Liver (tissue), 9 donors: Measurements from ENCODE around the gene GBE1. TPM values are rescaled to one million over a fixed set of nuclear protein-coding genes. Genes with fewer than 3 reads are reported as not detected.

Experiments
- DNase-seq: peaks from one replicate; pipeline ENCODE4 v3.0.0-alpha.2; 2017; ENCODE audit warnings: low spot score
- H3K27ac ChIP-seq, 2 donors: one replicate each; pipeline ENCODE4 v1.7.0; 2013; ENCODE audit warnings: inconsistent platforms in 2 of 2, low read length in 2 of 2, control low read depth in 1 of 2, low read depth in 1 of 2, mild to moderate bottlenecking in 1 of 2
- H3K27me3 ChIP-seq, 4 donors: one replicate each; pipeline versions ENCODE4 v1.6.1 to v1.7.0; 2013; ENCODE audit warnings: low read length in 3 of 4, inconsistent platforms in 1 of 4, mild to moderate bottlenecking in 1 of 4, moderate library complexity in 1 of 4; ENCODE audit not compliant: control insufficient read depth in 4 of 4, insufficient read depth in 4 of 4
- H3K36me3 ChIP-seq, 4 donors: one replicate each; pipeline versions ENCODE4 v1.6.1 to v1.7.0; 2013; ENCODE audit warnings: low read length in 3 of 4, mild to moderate bottlenecking in 3 of 4, low read depth in 1 of 4, moderate library complexity in 1 of 4; ENCODE audit not compliant: control insufficient read depth in 4 of 4, insufficient read depth in 3 of 4
- H3K4me1 ChIP-seq, 4 donors: one replicate each; pipeline versions ENCODE4 v1.6.1 to v1.7.0; 2013; ENCODE audit warnings: low read length in 3 of 4, mild to moderate bottlenecking in 3 of 4, moderate library complexity in 1 of 4; ENCODE audit not compliant: control insufficient read depth in 4 of 4, insufficient read depth in 4 of 4
- H3K4me3 ChIP-seq, 3 donors: one replicate each; pipeline versions ENCODE4 v1.6.1 to v1.7.0; 2013; ENCODE audit warnings: low read length in 3 of 3, control low read depth in 1 of 3, low read depth in 1 of 3, mild to moderate bottlenecking in 1 of 3
- H3K9ac ChIP-seq, 2 donors: one replicate each; pipeline ENCODE4 v1.7.0; 2013; ENCODE audit warnings: low read length in 2 of 2, mild to moderate bottlenecking in 2 of 2, moderate library complexity in 2 of 2, control low read depth in 1 of 2, low read depth in 1 of 2
- H3K9me3 ChIP-seq, 4 donors: one replicate each; pipeline versions ENCODE4 v1.6.1 to v1.7.0; 2013; ENCODE audit warnings: low read length in 3 of 4; ENCODE audit not compliant: control insufficient read depth in 4 of 4
- ATF3 ChIP-seq: IDR thresholded peaks from 2 replicates; pipeline ENCODE4 v1.6.1; 2016; ENCODE audit warnings: antibody characterized with exemption
- CTCF ChIP-seq: fragments of 150-350 bp; IDR thresholded peaks from 2 replicates; pipeline ENCODE4 v1.5.1; 2017; ENCODE audit warnings: improper control_type of control experiment, low read depth, low read length; ENCODE audit not compliant: missing input control
- EGR1 ChIP-seq, 2 donors: IDR thresholded peaks; 2 replicates each; pipeline ENCODE4 v1.6.1; 2016 to 2018; ENCODE audit warnings: antibody characterized with exemption in 2 of 2, low read depth in 2 of 2
- FOXA1 ChIP-seq: IDR thresholded peaks from 2 replicates; pipeline ENCODE4 v1.6.1; 2016; ENCODE audit warnings: antibody characterized with exemption
- FOXA2 ChIP-seq: IDR thresholded peaks from 2 replicates; pipeline ENCODE4 v1.6.1; 2016; ENCODE audit warnings: antibody characterized with exemption
- GABPA ChIP-seq, 2 donors: IDR thresholded peaks in 1 of 2; conservative IDR thresholded peaks in 1 of 2; 2 replicates each; pipeline ENCODE4 v1.6.1; 2016; ENCODE audit warnings: antibody characterized with exemption in 2 of 2, mild to moderate bottlenecking in 1 of 2, moderate library complexity in 1 of 2
- HNF4A ChIP-seq, 2 donors: conservative IDR thresholded peaks; 2 replicates each; pipeline ENCODE4 v1.6.1; 2016; ENCODE audit warnings: antibody characterized with exemption in 2 of 2, mild to moderate bottlenecking in 2 of 2
- HNF4G ChIP-seq: IDR thresholded peaks from 2 replicates; pipeline ENCODE4 v1.6.1; 2016; ENCODE audit warnings: antibody characterized with exemption
- JUND ChIP-seq, 2 donors: IDR thresholded peaks; 2 replicates each; pipeline ENCODE4 v1.6.1; 2016; ENCODE audit warnings: antibody characterized with exemption in 2 of 2
- NR2F2 ChIP-seq: IDR thresholded peaks from 2 replicates; pipeline ENCODE4 v1.6.1; 2016; ENCODE audit warnings: antibody characterized with exemption
- RAD21 ChIP-seq, 2 donors: IDR thresholded peaks; 2 replicates each; pipeline ENCODE4 v1.6.1; 2016; ENCODE audit warnings: antibody characterized with exemption in 2 of 2, mild to moderate bottlenecking in 2 of 2
- RXRA ChIP-seq, 2 donors: IDR thresholded peaks; 2 replicates each; pipeline ENCODE4 v1.6.1; 2017 to 2018; ENCODE audit warnings: antibody characterized with exemption in 2 of 2, mild to moderate bottlenecking in 1 of 2
- SP1 ChIP-seq: IDR thresholded peaks from 2 replicates; pipeline ENCODE4 v1.6.1; 2018; ENCODE audit warnings: antibody characterized with exemption, mild to moderate bottlenecking
- TAF1 ChIP-seq: conservative IDR thresholded peaks from 2 replicates; pipeline ENCODE4 v1.6.1; 2016; ENCODE audit warnings: antibody characterized with exemption, mild to moderate bottlenecking
- YY1 ChIP-seq: IDR thresholded peaks from 2 replicates; pipeline ENCODE4 v1.6.1; 2016; ENCODE audit warnings: antibody characterized with exemption, mild to moderate bottlenecking
- ZBTB33 ChIP-seq: IDR thresholded peaks from 2 replicates; pipeline ENCODE4 v1.6.1; 2016; ENCODE audit warnings: antibody characterized with exemption
- WGBS: extraction: QIAGEN DNeasy Blood & Tissue Kit; methylation state at CpG from one replicate; pipeline ENCODE4 v1.1.7; 2013; 5-methylcytosine and 5-hydroxymethylcytosine counted together
- polyA plus RNA-seq, 2 donors: library from polyadenylated mRNA; stranded (reverse) in 1 of 2; unstranded in 1 of 2; fragments of 200-250 nt in 1 of 2; fragments of >200 nt in 1 of 2; fragmentation: Nextera tagmentation in 1 of 2; extraction: Ambion mirVana in 1 of 2; gene quantifications; one replicate each; pipeline versions ENCODE4 v1.2.1 to v1.2.3, GENCODE V29; 2013 to 2015
- total RNA-seq, 2 donors: library from RNA; depleted of rRNA; stranded (reverse); fragments of >200 nt; gene quantifications; one replicate each; pipeline ENCODE4 v1.2.3, GENCODE V29; 2014
- TF ChIP-seq, protein P1 (sequence below): IDR thresholded peaks from 2 replicates; pipeline ENCODE4 v1.6.1; 2016; ENCODE audit warnings: antibody characterized with exemption
- TF ChIP-seq, protein P2 (sequence below): IDR thresholded peaks from 2 replicates; pipeline ENCODE4 v1.6.1; 2016; ENCODE audit warnings: antibody characterized with exemption, mild to moderate bottlenecking
- donor health status: healthy.
- donor health status: healthy.
- donor health status: healthy.
- donor health status: healthy.
- donor health status: healthy.

GBE1 gene
- total and polyA plus RNA-seq, 4 donors, result 22.5 to 95.6 (median 25.8) TPM

DNA sequence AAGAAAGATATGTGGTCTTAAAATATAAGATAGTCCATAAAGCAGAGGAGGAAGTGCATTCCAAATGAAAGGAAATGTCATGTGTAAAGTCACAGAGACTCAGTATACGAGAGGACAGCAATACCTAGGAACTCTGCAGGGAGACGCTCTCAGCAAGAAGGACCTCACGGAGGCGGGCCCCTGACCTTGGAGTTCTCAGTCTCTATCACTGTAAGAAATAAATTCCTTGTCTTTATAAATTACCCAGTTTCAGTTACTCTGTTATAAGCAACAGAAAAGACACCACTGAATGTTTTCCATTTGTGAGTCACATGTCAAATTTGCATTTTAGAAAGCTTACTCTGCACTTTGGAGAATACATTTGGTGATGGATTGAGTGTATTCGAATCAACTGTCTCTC is 140.6 kb downstream of the GBE1 start:
- no peak overlapping the region for H3K9ac ChIP-seq
- H3K9me3 ChIP-seq, result no peaks in the 10 kb centered on the region
- H3K36me3 ChIP-seq, result peaks cover 0 to 4% (median 0%) of the 10 kb centered on the region in 4 donors
- TF ChIP-seq CTCF, result no peak
- no peak for TF ChIP-seq HNF4G
- no peak for TF ChIP-seq GABPA (IDR thresholded peaks at IDR 0.05 in 1 of 2, conservative IDR thresholded peaks at IDR 0.05 in 1 of 2)
- no peak for TF ChIP-seq RAD21 (IDR thresholded peaks at IDR 0.05)
- no peak for TF ChIP-seq TAF1
- TF ChIP-seq NR2F2, result no peak
- no peak for TF ChIP-seq YY1
- no peak for TF ChIP-seq JUND (IDR thresholded peaks at IDR 0.05)
- TF ChIP-seq, protein P1, sequence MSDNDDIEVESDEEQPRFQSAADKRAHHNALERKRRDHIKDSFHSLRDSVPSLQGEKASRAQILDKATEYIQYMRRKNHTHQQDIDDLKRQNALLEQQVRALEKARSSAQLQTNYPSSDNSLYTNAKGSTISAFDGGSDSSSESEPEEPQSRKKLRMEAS, result no peak
- no peak for TF ChIP-seq FOXA2
- TF ChIP-seq, protein P2, sequence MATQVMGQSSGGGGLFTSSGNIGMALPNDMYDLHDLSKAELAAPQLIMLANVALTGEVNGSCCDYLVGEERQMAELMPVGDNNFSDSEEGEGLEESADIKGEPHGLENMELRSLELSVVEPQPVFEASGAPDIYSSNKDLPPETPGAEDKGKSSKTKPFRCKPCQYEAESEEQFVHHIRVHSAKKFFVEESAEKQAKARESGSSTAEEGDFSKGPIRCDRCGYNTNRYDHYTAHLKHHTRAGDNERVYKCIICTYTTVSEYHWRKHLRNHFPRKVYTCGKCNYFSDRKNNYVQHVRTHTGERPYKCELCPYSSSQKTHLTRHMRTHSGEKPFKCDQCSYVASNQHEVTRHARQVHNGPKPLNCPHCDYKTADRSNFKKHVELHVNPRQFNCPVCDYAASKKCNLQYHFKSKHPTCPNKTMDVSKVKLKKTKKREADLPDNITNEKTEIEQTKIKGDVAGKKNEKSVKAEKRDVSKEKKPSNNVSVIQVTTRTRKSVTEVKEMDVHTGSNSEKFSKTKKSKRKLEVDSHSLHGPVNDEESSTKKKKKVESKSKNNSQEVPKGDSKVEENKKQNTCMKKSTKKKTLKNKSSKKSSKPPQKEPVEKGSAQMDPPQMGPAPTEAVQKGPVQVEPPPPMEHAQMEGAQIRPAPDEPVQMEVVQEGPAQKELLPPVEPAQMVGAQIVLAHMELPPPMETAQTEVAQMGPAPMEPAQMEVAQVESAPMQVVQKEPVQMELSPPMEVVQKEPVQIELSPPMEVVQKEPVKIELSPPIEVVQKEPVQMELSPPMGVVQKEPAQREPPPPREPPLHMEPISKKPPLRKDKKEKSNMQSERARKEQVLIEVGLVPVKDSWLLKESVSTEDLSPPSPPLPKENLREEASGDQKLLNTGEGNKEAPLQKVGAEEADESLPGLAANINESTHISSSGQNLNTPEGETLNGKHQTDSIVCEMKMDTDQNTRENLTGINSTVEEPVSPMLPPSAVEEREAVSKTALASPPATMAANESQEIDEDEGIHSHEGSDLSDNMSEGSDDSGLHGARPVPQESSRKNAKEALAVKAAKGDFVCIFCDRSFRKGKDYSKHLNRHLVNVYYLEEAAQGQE, result no peak
- TF ChIP-seq HNF4A (conservative IDR thresholded peaks at IDR 0.05), result no peak
- no peak for TF ChIP-seq ATF3
- no peak for TF ChIP-seq FOXA1
- TF ChIP-seq ZBTB33, result no peak
- no peak for TF ChIP-seq EGR1 (IDR thresholded peaks at IDR 0.05; ENCODE audit: low read depth in 2 of 2)
- no peak for TF ChIP-seq SP1
- no peak for TF ChIP-seq RXRA (IDR thresholded peaks at IDR 0.05)
- H3K27ac ChIP-seq, result no peak overlapping the region
- no peaks in the 10 kb centered on the region for H3K27me3 ChIP-seq
- H3K4me1 ChIP-seq, result no peaks in the 10 kb centered on the region
- no peak for DNase-seq
- H3K4me3 ChIP-seq, result no peak overlapping the region
- 98% methylated on average over 5 of the region's 5 CpGs for WGBS
